Activated CD4-positive, CD25-positive, alpha-beta regulatory T cell treated with anti-CD3 and anti-CD28 coated beads, Interleukin-2, amount 50 U/mL, for 16 hours (primary cell): ENCODE measurements around the gene NACC2.
"Not testable (repeated sequence)": the region's sequence is repeated elsewhere in the genome, so short reads cannot be mapped to it uniquely, and the experiment has no call there.

ENCODE experiments used
- DNase-seq: peaks from one replicate; pipeline ENCODE4 v3.0.0-alpha.2; 2020; ENCODE audit warnings: low read depth, low spot score

Gene NACC2

GRCh38 chr9:136081113-136081825 is 13.8 kb downstream of the NACC2 start:
- DNase-seq, result no peak

DNA sequence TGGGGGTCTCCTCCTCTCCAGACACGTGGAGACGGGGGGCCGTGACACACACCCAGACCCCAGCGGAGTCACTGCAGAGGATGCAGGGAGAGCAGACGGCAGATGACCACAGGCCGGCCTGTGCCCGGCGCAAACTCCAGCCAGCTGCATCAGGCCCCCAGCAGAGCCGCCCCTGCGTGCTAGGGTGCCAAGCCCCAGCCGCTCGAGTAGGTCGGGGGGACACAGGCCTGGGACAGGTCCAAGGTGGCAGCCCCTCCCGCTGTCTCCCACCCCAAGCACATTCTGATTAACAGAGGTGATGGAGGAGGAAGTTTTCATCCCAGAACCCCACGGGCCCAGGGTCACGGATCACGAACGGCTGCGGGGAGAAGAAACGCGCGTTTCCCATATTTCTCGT is 14.4 kb downstream of the NACC2 start:
- no peak for DNase-seq

DNA sequence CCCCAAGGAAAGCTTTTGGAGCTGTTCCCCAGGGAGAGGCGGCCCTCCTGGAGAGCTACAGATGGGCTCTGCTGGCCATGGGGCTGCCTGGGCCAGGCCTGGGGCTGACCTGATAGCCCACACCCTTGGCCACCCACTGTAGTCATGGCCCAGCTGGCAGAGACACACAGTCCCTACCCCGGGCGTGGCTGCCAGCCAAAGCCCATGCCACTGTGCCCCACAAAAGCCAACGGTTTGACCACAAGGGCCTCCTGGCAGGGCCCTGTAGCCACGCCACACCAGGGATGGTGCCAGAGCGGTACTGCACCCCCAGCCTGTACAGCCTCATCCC is 15.2 kb downstream of the NACC2 start:
- DNase-seq, result no peak

DNA sequence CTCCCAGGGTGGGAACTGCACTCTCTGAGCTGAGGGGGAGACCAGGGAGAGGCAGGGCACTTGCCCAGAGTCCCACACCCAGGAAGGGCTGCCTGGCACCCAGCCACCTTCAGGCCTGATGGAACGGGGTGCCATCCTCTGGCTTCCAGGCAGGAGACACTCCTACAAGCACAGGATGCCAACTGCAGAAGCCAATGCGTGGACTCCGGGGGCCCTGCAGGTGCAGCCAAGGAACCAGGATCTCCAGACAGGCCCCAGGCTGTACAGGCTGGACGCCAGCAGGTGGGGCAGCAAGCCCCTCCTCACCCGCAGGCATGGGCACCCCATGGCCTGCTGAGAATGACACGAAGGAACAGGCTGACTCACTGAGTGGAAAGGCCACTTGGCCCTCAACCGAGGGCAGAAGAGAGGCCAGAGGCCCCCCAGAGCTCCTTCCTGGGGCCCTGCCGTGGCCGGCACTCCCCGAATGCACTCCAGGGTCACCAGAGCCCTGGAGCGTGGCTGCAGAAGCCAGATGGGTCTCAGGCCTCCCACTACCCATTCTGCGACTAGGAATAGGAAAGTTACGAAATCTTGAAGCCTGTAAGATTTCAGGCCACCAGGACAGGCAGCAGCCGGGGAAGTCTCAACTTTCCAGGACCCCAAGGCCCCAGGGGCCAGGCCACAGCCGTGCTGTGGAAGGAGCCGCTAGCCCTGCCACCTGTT is 15.7 kb downstream of the NACC2 start:
- no peak for DNase-seq

DNA sequence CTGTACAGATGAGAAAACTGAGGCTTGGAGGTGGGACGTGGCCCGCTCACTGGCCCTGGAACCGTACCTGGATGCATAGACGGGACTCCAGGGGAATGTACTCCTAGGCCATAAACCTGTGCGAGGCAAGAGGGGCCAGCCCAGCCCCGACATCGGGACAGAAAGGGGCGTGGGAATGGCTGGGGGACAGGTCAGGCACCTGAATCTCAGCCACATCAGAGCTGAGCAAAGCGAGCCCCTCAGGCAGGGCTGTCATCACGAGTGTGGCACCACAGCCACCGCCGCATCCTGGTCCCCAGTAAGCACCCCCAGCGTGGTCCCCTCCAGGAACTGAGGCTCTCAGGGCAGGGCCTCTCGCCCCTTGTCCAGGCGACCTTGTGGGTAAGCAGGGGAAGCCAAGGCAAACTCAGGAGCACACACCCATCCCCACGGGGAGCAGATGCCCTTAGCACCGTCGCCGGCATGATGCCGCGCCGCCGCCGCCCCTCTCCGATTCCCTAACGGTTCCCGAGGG is 16.5 kb downstream of the NACC2 start:
- DNase-seq, result no peak

DNA sequence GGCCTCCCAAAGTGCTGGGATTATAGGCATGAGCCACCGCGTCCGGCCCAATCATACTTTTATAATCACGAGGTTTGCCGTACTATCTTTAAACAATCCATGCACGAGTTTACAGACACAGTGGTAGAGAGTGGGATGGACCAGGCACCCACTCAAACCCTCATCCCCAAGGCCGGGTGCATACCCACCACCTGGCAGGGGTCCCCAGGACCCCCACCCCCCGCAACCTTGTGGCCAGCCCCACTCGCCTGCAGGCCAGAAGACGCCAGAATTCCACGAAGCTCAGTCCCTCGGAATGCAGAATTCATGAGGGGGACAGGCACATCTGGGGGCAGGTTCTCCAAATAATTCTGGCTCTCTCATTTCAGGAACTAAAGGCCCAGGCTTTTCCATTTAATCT is 17.1 kb downstream of the NACC2 start:
- DNase-seq, result no peak

DNA sequence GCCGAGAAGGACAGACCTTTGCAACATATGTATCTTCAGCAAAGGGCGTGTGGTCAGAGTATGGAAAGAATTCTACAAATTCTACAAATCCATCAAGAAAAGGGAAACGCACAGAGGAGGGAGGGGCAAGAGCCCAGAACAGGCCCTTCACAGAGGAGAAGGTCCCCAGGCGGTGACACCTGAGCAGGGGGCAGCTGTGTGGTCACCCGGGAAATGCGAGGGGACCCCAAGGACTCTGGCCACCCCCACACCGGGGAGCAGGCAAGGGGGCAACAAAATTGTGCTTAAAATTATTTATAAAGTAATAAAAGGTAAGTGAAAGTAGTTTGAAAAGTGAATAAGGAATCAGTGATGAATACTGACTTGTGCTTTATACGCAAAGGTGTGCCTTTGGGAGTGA is 17.6 kb downstream of the NACC2 start:
- DNase-seq, result no peak

- no peak for DNase-seq
These were observed 19.0 kb downstream of the NACC2 start for GRCh38 chr9:136075881-136076678.

DNA sequence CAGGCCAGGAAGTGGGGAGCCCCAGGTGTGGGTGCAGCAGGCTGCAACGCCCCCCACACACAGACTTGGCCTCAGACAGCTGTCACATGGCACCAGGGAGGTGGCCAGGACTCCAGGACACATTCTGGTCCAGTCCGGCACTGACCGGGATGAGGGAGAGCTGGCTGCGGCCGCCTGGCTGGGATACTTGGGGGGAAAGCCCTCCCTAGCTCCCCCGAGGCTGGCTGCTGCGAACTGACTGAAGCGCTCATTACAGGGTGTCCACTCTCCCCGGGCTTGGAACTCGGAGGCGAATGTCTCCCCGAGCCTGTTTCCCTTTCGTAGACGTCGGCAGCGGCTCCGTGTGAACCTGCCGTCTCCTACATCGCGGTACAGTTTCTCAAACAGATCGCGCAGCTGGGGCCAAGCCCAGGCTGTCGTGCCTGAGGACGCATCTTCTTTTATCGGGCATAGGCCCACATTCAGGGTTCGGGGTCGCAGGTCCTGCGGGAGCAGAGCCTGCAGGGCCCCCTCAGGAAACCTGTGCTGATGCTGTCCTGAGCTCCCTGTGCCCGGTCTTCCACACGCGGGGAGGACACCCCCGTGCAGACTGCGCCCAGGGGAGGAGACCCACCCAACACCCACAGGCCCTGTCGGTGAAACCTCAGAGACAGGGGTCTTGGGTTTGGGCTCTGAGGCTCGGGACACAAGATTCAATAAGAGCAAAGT is 19.8 kb downstream of the NACC2 start:
- DNase-seq, result no peak

GRCh38 chr9:136074706-136075105 is 20.4 kb downstream of the NACC2 start:
- no peak for DNase-seq

GRCh38 chr9:136062657-136063439 is 32.2 kb downstream of the NACC2 start:
- no peak for DNase-seq

DNA sequence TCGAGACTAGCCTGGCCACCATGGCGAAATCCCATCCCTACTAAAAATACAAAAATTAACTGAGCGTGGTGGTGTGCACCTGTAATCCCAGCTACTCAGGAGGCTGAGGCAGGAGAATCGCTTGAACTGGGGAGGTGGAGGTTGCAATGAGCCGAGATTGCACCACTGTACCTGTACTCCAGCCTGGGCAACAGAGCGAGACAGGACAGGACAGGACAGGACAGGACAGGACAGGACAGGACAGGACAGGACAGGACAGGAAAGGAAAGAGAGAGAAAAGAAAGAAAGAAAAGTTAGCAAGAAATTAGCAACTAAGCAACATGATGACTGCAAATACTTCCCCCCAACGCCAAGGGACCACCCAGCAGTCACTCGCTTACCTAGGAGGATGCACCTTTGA is 33.2 kb downstream of the NACC2 start:
- DNase-seq, result not testable (repeated sequence)

DNA sequence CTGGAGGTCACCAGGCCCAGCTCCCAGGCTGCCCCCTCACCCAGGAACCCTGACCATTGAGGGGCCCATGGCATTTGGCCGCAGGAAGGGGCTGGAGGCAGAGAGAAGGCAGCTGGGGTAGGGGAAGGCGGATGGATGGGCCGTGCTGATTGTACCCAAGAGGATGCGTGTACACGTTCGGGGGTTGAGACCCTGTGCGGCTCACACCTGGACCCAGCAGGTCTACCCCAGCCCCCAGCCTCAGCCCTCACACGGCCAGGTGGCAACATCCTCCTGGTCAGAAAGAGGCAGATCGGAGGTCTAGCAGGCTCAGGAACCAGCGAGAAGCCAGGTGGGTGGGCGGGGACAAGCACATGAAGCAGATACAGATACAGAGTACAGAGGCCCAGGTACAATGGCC is 33.7 kb downstream of the NACC2 start:
- no peak for DNase-seq

DNA sequence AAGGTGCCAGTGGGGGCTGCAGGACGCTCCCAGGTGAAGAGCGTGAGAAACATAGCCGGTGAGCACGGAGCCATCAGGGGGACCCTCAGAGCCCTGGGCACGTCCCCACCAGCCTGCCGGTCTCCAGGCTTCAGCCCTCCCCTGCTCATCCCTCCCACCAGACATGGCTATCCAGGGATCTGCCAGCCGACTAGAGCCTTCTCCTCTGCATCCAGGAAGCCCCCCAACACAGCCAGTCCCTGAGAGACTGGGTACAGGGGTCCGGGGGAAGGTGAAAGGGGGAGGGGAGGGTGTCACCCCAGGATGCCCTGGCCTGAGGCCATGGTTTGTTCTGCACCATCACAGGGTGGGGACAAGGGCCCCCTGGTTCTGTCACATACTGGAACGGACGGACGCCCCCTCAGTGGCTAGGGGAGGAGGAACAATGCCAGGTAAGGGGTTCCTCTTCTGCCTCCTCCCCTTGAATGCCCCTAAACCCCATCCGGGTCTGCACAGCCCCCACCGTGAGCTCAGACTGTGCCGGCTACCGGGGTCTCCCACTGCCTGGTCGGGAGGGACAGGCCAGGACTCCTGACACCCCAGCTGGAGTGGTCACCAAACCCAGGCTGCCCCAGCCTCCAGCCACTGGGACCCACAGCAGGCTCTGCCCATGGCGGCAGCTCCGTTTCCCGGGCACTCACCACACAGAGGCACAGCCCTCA is 34.3 kb downstream of the NACC2 start:
- no peak for DNase-seq

- DNase-seq, result no peak
These were observed 35.0 kb downstream of the NACC2 start for GRCh38 chr9:136059851-136060670.

DNA sequence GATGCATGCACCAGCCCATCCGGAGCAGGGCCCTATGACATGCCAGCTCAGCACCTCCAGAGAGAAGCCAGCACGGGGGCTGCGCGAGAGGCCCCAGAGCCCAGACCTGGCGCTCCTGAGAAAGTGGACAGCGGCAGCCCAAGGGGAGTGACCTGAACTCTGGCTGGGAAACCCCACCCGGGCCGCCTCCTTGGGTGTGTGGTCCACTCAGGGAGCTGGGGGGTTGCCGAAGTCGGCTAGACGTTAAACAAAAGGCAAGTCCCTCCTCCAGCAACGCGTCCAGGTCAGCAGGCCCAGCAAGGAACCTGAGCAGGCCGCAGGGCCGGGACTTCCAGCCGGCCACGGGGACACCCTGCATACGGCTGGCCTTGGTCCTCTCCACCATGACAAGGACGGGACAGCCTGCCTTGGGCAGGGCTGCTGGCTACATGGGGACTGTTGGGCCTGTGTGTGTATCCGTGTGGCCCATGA is 35.7 kb downstream of the NACC2 start:
- DNase-seq, result no peak

GRCh38 chr9:136058801-136059302 is 36.2 kb downstream of the NACC2 start:
- DNase-seq, result no peak

- DNase-seq, result no peak
These were observed 37.0 kb downstream of the NACC2 start for GRCh38 chr9:136058084-136058483.
